ENCODE data around the gene MRPS25.

The MRPS25 gene

GRCh38 chr3:15107075-15107947, 42.2 kb upstream of the MRPS25 start:
- H3K4me3 ChIP-seq (ENCODE audit: low read depth, low read length), result no peak overlapping the region
- no peak for TF ChIP-seq CTCF (IDR thresholded peaks at IDR 0.05; ENCODE audit: low read depth, low read length)

- TF ChIP-seq CTCF (IDR thresholded peaks at IDR 0.05; ENCODE audit: low read depth, low read length), result no peak
- H3K4me3 ChIP-seq (ENCODE audit: low read depth, low read length), result no peak overlapping the region
Measured at GRCh38 chr3:15102836-15103235, 37.7 kb upstream of the MRPS25 start.

GRCh38 chr3:15102256-15102655, 37.1 kb upstream of the MRPS25 start:
- H3K4me3 ChIP-seq (ENCODE audit: low read depth, low read length), result no peak overlapping the region
- no peak for TF ChIP-seq CTCF (IDR thresholded peaks at IDR 0.05; ENCODE audit: low read depth, low read length)

DNA sequence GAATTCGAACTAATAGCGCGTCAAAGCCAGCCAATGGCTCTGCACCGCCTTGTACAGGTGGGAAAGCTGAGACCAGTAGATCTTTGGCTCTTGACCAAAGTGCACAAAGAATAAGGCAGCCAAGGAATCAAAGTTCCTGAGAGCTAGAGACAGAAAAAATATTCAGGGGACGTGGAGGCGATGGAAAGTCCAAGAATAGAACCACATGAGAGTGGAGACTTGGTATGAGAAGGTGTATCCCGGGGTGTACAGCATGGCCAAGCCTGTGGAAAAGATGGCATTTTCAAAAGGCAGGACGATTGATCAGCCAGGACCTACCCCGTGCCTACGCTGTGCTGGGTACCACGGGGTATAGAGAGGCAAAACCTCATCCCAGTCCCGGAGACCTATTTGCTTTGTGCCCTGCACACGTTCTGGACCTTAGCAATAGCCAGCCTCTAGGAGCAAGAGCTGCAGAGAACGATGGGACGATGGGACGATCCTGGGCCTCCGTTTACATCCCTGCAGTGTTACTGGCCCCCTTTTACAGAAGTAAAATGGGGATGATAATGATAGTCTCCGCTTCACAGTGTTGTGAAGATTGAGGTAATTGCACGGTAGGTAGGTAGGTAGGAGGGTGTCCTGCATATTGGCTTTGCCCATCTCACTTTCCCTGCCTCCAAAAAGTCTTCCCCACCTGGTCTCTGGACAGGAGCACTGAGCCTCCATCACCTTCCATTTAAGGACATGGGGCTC, 34.4 kb upstream of the MRPS25 start:
- TF ChIP-seq CTCF (IDR thresholded peaks at IDR 0.05; ENCODE audit: low read depth, low read length), result no peak
- peak overlapping the region; percentile 96 for H3K4me3 ChIP-seq (ENCODE audit: low read depth, low read length)

DNA sequence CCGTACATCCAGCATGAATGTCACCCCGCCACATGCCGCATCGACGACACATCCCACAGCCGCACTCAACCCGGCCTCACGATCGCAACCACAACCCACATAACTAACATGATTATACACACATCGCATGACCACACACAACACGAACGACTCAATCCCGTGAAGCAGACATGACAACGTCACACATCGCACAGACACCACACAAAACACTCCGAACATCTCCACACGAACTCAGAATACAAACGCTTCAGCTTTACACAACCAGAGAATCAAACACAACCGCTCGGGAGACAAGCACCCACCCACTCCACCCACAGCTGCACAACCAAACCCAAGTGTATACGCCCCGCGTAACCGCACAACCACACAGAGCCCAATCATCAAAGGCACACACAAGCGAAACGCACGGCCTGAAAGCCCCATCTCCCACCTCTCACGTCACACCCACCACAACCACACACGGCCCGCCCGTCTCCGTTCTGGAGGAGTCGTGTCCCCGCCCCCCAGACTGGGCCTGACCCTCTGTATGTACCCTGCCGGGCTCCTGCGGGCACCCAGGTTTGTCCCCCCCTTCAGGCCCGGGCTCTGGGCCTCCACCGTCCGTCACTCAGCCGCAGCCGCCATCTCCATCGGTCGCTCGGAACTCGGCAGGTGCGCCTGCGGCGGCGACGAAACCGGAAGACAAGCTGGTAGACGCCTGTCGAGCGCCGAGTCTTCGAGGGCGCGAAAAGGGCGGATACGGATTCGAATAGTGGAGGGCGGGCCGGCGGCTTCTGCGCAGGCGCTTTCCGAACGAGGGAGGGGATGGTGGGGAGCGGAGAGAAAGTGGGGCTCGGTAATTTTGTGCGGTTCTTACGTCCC, 33.6 kb upstream of the MRPS25 start, which contains the start of gene RBSN:
TSS of gene RBSN (minus strand) at position 646 of the 861 bp plus-strand sequence. CDS start 3,028 bp downstream, outside the sequence.
- no peak for TF ChIP-seq CTCF (IDR thresholded peaks at IDR 0.05; ENCODE audit: low read depth, low read length)
- H3K4me3 ChIP-seq (ENCODE audit: low read depth, low read length), result peak within 1 kb of the TSS; percentile 96

DNA sequence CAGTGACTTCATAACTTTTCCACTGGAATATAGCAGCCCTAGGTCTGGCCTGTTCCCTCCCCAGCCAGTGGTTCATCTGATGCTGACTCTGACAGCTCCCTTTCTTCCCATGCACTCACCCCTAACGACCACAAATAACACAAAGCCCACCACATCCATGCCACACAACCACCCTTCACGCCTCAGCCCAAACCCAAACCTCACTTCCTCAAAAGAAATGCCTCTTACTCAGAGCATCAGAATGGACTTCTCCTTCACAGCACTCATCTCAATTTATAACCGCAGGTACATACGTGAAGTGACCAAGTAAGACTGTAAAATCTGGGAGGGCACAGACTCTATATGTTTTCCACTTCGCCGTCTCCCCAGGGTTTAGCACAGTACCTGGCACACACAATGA, 32.8 kb upstream of the MRPS25 start:
- TF ChIP-seq CTCF (IDR thresholded peaks at IDR 0.05; ENCODE audit: low read depth, low read length), result no peak
- H3K4me3 ChIP-seq (ENCODE audit: low read depth, low read length), result peak overlapping the region; percentile 96

Measured in WI38 (cell line).